MM.1S (cell line): Measurements from ENCODE around the gene SLAMF7.

Experiments
- DNase-seq: peaks from one replicate; pipeline ENCODE4 v3.0.0-alpha.2; 2015
- H2AFZ ChIP-seq: fragments of 300-600 bp; sonication (generic); 2 replicates; pipeline ENCODE4 v1.6.0; 2016; ENCODE audit warnings: antibody characterized with exemption, low read length
- H3F3A ChIP-seq: fragments of 300-600 bp; sonication (generic); 2 replicates; pipeline ENCODE4 v1.6.1; 2016; ENCODE audit warnings: mild to moderate bottlenecking, antibody characterized with exemption, low read length, moderate library complexity, mixed read lengths; ENCODE audit not compliant: insufficient read depth
- H3K27ac ChIP-seq: fragments of 300-600 bp; sonication (generic); 2 replicates; pipeline ENCODE4 v1.5.1; 2016; ENCODE audit warnings: mild to moderate bottlenecking, low read length
- H3K27me3 ChIP-seq: fragments of 300-600 bp; sonication (generic); replicated peaks from 2 replicates; pipeline ENCODE4 v1.6.0; 2016; ENCODE audit warnings: low read length; ENCODE audit not compliant: insufficient read depth
- H3K36me3 ChIP-seq: fragments of 300-600 bp; sonication (generic); replicated peaks from 2 replicates; pipeline ENCODE4 v1.6.1; 2016; ENCODE audit warnings: mild to moderate bottlenecking, low read length, mixed read lengths; ENCODE audit not compliant: insufficient read depth
- H3K4me1 ChIP-seq: fragments of 300-600 bp; sonication (generic); 2 replicates; pipeline ENCODE4 v1.6.1; 2016; ENCODE audit warnings: low read length, mixed read lengths
- H3K4me2 ChIP-seq: fragments of 300-600 bp; sonication (generic); 2 replicates; pipeline ENCODE4 v1.6.0; 2016; ENCODE audit warnings: low read depth, low read length
- H3K4me3 ChIP-seq: fragments of 300-600 bp; sonication (generic); 2 replicates; pipeline ENCODE4 v1.5.1; 2016; ENCODE audit warnings: low read length, mixed read lengths
- H3K79me2 ChIP-seq: fragments of 300-600 bp; sonication (generic); 2 replicates; pipeline ENCODE4 v1.6.1; 2016; ENCODE audit warnings: mixed run types, low read length, mixed read lengths
- H3K9ac ChIP-seq: fragments of 300-600 bp; sonication (generic); 2 replicates; pipeline ENCODE4 v1.6.1; 2016; ENCODE audit warnings: low read length, mixed read lengths
- H3K9me2 ChIP-seq: fragments of 300-600 bp; sonication (generic); replicated peaks from 2 replicates; pipeline ENCODE4 v1.6.1; 2016; ENCODE audit warnings: mild to moderate bottlenecking, low read length, mixed read lengths; ENCODE audit not compliant: insufficient read depth
- H3K9me3 ChIP-seq: fragments of 300-600 bp; sonication (generic); replicated peaks from 2 replicates; pipeline ENCODE4 v1.6.1; 2016; ENCODE audit warnings: mild to moderate bottlenecking, low read length, mixed read lengths; ENCODE audit not compliant: insufficient read depth
- H4K20me1 ChIP-seq: fragments of 300-600 bp; sonication (generic); 2 replicates; pipeline ENCODE4 v1.6.1; 2016; ENCODE audit warnings: mild to moderate bottlenecking, low read length, moderate library complexity, mixed read lengths; ENCODE audit not compliant: insufficient read depth
- CTCF ChIP-seq: fragments of 300-600 bp; sonication (generic); IDR thresholded peaks from 2 replicates; pipeline ENCODE4 v1.5.1; 2016; ENCODE audit warnings: antibody characterized with exemption, low read length, mixed read lengths
- EZH2 ChIP-seq: fragments of 300-600 bp; sonication (generic); optimal IDR thresholded peaks from 2 replicates; pipeline ENCODE3; 2017; ENCODE audit warnings: low read depth, mild to moderate bottlenecking, antibody characterized with exemption, low read length, mixed read lengths
- EZH2phosphoT487 ChIP-seq: fragments of 300-600 bp; sonication (generic); IDR thresholded peaks from 2 replicates; pipeline ENCODE4 v1.6.1; 2018; ENCODE audit warnings: antibody characterized with exemption, low read length

The SLAMF7 gene

DNA sequence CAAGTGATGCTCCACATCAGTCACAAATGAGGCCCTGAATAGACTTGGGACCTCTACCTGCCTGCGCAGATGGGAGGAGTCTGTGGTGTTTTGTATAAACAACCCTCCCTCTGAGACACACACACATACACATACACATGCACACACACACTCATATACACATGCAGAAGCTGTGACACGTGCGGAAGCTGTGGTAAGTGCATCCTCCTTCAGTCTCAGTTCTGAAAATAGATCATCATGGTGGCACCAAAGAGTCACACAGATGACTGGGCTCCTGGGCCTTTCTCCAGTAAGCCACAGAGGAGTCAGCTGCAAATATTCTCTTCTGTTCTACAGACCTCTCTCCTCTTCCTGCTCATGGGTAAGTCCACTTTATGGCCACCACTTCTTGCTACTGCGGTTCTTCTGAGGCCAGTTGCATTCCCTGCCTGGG lies 56.9 kb downstream of the SLAMF7 start, which contains the start of gene LY9:
TSS of gene LY9 (plus strand) at position 224 of the 433 bp plus-strand sequence. CDS start at position 238, 14 bp downstream.
- H3K4me3 ChIP-seq = peak within 1 kb of the TSS; percentile 70
- no peak for TF ChIP-seq EZH2phosphoT487
- no peak for TF ChIP-seq EZH2
- no peak for TF ChIP-seq CTCF
- no peaks in the 10 kb centered on the region for H3K9me3 ChIP-seq
- H3K9ac ChIP-seq = peak within 1 kb of the TSS; percentile 64
- H4K20me1 ChIP-seq = no peaks in the 10 kb centered on the region
- no peaks in the 10 kb centered on the region for H3K9me2 ChIP-seq
- DNase-seq = peak; percentile 99
- peaks cover 47% of the 10 kb centered on the region for H3F3A ChIP-seq
- peak within 1 kb of the TSS; percentile 89 for H3K4me2 ChIP-seq
- H3K27ac ChIP-seq = peak within 1 kb of the TSS; percentile 85
- H3K79me2 ChIP-seq = peaks cover 62% of the 10 kb centered on the region
- peak within 1 kb of the TSS; percentile 36 for H2AFZ ChIP-seq
- H3K36me3 ChIP-seq = no peaks in the 10 kb centered on the region
- no peaks in the 10 kb centered on the region for H3K27me3 ChIP-seq
- peaks cover 62% of the 10 kb centered on the region for H3K4me1 ChIP-seq

GRCh38 chr1:160797271-160797709 lies 58.2 kb downstream of the SLAMF7 start:
- Histone ChIP-seq H3K9me2 (no peaks in the 10 kb centered on the region), H3K9ac (peak overlapping the region; percentile 64), H3F3A (peaks cover 47% of the 10 kb centered on the region), H3K4me3 (peak overlapping the region; percentile 70), H3K4me2 (peak overlapping the region; percentile 89), H3K9me3 (no peaks in the 10 kb centered on the region), H3K79me2 (peaks cover 75% of the 10 kb centered on the region), H4K20me1 (no peaks in the 10 kb centered on the region), H3K27me3 (no peaks in the 10 kb centered on the region), H3K36me3 (0 out of 2 replicates have a peak, but pooled peaks cover 5% of the 10 kb centered on the region), H3K27ac (peak overlapping the region; percentile 85), H3K4me1 (peaks cover 67% of the 10 kb centered on the region), H2AFZ (no peak overlapping the region)
- DNase-seq = peak; percentile 68
- TF ChIP-seq EZH2phosphoT487 (no peak), CTCF (no peak)

DNA sequence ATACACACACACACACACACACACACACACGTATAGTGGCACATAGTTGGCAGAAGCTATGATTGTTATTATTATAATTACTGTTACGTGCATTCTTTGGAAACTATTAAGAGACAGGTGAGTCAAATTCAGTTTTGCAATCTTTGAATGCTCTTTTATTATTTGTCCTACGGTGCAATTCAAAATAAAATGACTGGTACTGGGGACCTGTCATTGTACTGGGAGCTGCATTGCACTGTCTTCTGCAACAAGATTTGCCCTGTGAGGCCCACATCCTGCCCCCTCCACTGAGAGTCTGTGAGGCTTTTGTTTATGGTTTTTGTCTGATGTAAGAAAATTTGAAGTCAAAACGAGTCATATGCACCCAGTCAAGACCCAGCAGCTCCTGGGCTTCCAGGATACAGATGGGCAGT lies 58.8 kb downstream of the SLAMF7 start:
- H3K9ac ChIP-seq = no peak overlapping the region
- H3K4me1 ChIP-seq = peaks cover 67% of the 10 kb centered on the region
- peak overlapping the region; percentile 85; the same call in 1 of the 2 replicates for H3K27ac ChIP-seq

More for the DNA sequence above, 58.8 kb downstream of the SLAMF7 start:
- H3K36me3 ChIP-seq = 0 out of 2 replicates have a peak, but pooled peaks cover 6% of the 10 kb centered on the region
- H3K9me2 ChIP-seq = no peaks in the 10 kb centered on the region
- no peak overlapping the region for H2AFZ ChIP-seq
- H3K4me2 ChIP-seq = peak overlapping the region; percentile 89
- H3K79me2 ChIP-seq = peaks cover 80% of the 10 kb centered on the region
- no peaks in the 10 kb centered on the region for H3K27me3 ChIP-seq
- DNase-seq = peak; percentile 38
- TF ChIP-seq CTCF (no peak), EZH2phosphoT487 (no peak)
- no peaks in the 10 kb centered on the region for H3K9me3 ChIP-seq
- H3F3A ChIP-seq = peaks cover 47% of the 10 kb centered on the region
- peak overlapping the region; percentile 70 for H3K4me3 ChIP-seq
- H4K20me1 ChIP-seq = no peaks in the 10 kb centered on the region
